Activated CD4-positive, alpha-beta T cell treated with anti-CD3 and anti-CD28 coated beads for 24 hours (primary cell): ENCODE results near the gene HLCS.

Source experiments
- DNase-seq, 2 donors: peaks; one replicate each; pipeline ENCODE4 v3.0.0-alpha.2; 2020; ENCODE audit warnings: low read depth in 2 of 2

HLCS gene

DNA sequence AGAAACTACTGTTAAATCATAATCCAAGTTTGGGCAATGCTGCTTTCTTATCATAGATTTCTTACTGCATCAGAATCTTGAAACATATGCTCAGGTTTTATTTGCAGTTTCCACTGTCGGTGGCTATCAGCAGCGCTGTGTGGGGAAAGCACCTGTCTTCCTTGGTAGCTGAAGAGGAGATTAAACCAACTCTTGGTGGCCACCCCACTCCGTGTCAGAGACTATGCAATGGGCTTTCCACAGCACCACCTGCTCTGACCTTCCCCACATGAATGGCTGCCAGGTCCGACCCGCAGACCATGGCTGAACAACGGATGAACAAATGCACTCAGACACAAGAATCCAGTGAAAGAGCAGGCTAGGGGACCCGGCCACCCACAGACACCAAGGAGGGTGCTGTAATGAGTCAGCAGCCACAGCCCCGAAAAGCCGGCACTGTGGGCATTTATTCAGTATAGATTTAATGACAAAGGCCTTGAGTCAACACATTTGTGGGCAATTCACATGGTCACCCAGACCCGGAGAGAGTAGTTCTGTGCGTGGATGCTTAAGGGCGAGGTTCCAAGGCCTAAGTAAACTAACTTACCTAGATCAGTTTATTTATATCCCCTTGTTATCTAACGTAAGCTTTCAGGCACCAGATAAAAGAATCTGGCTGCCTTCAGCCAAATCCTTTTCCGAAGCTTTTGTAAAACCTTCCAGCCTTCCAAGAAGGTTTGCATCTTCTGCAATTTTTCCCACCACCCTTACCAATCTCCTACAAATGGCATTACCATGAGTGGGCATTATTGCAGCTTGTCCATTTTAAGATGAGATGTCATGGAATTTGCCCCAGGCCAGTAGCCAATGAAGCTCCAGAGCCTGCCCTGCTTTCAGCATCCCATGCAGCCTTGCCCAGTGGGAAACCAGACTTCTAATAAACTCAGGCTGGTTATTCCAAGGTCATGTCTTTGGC, 82.7 kb downstream of the HLCS start:
- no peak for DNase-seq

DNA sequence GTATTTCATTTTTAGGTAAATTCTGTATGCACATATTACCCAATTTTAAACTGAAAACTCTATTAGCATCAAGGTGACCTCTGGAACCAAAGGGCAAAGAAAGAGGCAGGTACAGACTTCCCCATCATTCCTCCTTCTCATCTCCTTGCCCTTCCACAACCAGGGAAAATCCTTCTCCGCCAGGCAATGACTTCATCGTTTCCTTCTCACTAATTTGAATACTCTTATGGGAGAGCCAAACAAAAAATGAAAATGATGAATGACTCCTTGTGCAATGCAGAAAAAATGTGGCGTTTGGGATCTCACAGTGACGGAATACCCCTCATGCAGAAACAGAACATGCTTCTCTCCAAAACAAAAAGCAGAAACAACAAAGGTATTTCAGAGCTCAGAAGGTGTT, 83.7 kb downstream of the HLCS start:
- DNase-seq = no peak

DNA sequence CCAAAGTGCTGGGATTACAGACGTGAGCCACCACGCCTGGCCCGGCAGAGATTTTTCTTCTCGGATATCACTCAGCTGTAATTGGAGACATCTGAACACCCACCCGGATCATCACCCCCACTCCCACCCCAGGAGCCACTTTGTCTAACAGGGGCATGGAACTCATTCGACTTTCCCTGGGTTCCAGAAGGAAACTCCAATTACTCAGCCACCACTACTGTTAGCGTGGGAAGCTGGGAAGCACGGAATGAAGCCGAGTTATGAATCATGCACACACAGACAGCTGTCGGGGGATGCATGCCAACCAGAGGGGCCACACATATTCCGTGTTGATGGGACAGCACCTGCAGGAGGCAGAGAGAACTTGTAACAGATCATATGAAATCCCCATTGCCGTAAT, 85.2 kb downstream of the HLCS start:
- DNase-seq = no peak

DNA sequence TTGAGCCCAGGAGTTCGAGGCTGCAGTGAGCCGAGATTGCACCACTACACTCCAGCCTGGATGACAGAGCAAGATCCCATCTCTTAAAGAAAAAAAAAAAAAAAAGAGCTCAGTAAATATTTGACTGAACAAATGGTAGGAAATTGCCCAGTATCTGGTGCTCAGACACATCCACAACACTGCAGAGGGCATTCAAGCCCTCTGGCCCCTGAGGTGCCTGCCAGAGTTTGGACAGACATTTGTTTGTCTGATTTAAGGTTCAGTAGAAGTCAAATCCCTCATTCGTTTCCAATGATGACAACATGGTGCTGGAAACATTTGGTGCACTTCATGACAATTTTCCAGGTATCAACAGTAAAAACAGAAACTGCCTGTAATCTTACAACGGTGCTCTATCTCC, 86.6 kb downstream of the HLCS start:
- DNase-seq = no peak

DNA sequence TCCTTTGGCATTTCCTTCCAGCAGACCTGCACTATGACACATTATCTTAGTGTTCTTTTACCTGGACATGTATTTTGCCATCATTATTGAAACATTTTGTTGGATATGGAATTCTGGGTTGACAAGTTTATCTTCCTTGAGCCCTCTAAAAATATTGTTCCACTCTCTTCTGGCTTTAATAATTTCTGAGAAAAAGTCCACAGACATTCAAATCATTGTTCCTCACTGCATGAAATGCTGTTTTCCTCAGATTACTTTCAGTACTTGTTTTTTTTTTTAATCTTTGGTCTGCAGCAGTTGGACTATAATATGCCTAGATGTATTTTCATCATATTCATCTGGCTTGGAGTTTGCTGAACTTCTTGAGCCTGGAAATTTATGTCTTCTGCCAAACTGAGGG, 88.7 kb downstream of the HLCS start:
- DNase-seq = no peak

DNA sequence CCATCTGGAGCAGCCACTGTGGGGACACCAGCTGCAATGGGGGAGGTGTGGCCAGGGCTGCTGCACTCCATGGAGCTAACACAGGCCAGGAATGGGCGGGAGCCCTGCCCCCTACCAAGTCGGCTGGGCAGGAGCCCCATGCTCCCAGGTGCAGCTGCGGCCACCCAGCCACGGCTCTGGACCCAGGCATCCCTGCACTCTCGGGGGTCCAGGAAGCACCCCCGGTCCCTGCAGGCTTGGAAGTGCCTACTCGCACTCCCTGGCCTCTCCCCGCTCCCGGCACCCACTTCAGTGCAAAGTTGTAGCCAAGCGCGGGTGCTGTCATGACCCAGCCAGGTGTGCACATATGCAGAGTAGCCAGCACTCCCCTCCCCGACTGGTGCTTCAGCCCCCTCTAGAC, 91.8 kb downstream of the HLCS start:
- DNase-seq = no peak

DNA sequence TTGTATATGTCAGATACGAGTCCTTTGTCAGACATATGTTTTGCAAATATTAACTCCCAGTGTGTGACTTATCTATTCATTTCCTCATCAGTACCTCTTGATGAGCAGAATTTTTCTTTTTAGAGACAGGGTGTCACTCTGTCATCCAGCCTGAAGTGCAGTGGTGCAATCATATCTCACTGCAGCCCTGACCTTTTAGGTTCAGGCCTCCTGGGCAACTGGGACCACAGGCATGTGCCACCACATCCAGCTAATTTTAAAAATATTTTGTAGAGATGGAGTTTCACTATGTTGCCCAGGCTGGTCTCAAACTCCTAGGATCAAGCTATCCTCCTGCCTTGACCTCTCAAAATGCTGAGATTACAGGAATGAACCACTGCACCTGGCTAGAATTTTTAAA, 93.0 kb downstream of the HLCS start:
- no peak for DNase-seq

DNA sequence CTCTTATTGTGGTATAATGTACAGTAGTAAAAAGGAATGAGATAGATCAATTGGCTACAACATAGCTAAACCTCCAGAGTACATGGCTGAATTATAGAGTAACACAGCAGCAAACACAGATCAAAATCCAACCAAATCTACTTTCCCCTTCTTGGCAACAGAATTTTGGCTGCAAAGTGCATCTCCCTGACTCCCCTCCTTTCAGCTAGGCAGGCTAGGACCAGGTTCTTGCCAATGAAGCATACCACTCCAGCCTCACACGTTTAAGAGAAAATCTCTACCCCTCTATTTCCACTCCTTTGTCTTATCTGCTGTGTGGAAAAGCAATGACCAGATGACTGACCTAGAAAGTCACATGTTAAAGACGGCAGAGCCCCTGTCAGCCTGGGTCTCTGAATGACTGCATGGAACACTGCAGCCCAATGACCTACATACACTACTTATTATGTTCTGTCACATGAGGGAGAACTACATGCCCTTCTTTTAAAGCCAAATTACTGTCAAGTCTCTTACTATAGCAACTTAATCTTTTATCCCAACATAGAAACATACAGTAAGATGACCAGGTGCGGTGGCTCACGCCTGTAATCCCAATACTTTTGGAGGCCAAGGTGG, 99.1 kb downstream of the HLCS start:
- DNase-seq = no peak

DNA sequence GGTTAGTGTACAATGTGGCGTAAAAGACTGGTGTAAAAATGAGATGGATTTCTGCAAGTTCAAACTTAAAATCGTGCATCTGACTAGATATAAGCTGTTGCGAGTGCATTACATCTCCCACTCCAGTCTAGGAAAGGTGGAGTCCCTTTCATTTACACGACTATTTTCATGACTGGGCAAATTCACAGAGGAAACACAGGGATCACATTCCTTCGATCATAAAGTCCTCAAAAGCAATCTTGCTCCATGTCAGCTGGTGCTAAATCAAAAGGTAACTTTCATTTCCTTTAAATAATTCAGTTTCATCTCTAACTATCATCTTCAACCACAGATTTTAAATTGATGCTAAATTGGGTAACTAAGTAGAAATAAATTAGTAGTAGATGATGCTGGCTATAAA, 100.0 kb downstream of the HLCS start:
- DNase-seq = no peak

DNA sequence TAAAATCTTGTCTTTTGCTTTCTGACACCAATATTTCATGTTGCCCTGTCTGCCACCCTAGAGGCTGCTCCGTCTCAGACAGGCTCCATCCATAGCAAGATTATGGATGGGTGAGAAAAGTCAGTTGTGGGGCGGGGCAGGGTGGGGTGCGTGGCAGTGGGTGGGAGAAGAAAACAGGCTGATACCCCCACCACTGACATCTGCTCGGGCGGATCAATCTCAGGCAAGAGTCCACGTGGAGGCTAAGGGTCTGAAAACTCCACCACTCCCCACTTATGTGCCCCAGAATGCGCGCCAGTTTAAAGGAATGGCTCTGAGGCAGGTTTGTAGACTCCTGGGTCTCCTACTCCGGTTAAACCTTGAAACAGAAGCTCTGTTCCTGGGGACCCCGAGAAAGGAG, 101.5 kb downstream of the HLCS start:
- no peak for DNase-seq

DNA sequence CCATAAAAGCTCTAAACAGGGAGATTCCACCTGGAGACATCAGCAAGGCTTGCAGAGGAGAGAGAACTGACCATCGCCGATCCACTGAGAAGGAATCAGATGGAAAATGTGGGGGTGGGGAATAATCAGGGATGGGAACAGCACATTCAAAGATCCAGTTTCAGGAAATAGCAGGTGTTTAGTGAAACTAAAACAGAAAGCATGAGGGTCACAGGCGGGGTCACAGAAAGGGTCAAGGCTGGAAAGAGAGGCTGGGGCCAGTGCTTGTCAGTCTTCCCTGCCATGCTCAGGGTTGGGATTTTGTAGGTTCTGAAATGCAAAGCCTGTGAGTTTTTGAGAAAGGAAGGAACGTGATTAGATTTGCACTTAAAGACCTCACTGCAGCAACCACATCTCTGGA, 103.2 kb downstream of the HLCS start:
- no peak for DNase-seq

DNA sequence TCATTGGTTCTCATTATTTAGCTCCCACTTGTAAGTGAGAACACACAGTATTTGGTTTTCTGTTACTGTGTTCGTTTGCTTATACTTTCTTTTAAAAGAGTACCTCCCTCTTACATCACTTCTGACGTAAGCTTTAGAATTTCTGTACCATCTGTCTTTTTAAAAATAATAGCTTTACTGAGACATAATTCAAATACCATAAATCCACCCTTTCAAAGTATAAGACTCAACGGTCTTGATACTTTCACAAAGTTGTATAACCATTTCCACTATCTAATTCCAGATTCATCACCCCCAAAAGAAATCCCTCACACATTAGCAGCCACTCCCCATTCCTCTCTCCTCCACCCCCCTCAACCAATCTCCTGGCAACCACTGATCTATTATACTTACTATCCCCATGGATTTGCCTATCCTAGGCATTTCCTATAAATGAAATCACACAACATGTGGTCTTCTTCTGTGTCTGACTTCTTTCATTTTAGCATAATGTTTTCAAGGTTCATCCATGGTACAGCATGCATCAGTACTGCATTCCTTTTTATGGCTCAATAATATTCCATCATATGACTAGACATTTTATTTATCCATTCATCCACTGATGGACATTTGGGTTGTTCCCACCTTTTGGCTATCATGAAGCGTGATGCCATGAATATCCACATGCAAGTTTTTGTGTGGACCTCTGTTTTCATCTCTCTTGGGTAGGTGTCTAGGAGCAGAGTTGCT, 104.7 kb downstream of the HLCS start:
- no peak for DNase-seq

DNA sequence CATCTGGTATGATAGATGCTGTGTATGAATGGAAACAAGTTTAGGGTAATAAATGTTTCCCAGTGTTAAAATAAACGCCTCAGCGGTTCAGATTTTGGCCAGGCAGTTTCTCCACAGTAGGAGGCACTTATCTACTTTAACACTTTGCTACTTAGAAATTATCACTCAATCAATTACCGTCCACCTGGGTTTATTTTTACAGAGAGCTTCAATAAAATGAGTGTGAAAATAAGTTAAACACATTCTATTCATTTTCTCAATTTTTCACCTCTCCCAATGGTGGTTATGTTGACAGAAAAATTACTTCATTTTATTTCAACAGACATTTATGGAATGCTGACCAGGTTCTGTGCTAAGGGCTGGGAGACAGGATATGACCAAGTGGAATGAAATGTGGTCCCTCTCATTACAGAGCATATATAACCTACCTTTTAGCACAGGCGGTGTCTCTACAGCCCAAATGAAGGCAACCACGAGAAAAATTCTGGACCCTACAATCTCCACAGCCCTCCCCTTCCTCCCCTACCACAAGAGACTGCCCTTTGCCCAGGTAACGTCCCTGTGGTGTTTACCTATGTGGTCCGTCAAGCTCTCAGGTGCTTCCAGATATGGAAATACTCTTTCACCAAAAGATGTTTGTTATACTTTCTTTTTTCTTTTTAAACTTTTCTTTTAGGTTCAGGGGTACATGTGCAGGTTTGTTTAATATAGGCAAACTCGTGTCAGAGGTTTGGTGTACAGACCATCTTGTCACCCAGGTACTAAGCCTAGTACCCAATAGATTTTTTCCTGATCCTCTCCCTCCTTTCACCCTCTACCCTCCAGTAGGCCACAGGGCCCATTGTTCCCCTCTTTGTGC, 105.5 kb downstream of the HLCS start:
- no peak for DNase-seq

DNA sequence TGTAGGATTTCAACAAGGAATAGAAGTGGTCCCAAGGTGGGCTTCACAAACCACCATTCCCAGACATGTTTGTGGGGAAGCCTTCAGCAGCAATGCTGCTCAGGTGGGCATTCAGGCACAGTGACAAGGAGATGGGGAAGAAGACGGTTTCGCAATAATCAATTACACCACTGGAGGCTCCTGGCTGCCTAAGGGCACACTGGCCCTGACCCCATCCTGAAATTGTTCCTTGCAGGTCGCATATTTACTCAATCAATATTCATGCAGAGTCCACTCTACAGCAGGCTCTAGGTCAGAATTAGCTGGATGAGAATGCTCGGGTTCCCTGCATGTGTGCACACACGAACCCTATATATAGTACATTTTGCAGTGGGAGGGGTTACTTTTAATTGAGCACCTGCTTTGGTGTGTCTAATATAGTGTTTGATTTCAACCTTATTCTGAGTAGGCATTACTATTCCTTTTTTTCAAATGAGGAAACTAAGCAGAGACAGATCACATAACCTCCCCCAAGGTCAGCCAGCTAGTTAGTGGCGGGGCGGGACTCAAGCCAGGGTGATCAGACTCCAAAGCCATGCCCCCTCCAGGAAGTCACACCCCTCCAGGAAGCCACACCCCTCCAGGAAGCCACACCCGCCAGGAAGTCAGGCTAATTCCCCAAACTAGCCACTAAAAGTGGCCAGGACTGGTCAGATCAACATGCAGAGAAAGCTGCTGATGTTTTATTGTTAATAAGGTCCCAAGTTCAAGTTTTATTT, 106.5 kb downstream of the HLCS start:
- DNase-seq = peak in 1 of 2 donors; percentile 18

DNA sequence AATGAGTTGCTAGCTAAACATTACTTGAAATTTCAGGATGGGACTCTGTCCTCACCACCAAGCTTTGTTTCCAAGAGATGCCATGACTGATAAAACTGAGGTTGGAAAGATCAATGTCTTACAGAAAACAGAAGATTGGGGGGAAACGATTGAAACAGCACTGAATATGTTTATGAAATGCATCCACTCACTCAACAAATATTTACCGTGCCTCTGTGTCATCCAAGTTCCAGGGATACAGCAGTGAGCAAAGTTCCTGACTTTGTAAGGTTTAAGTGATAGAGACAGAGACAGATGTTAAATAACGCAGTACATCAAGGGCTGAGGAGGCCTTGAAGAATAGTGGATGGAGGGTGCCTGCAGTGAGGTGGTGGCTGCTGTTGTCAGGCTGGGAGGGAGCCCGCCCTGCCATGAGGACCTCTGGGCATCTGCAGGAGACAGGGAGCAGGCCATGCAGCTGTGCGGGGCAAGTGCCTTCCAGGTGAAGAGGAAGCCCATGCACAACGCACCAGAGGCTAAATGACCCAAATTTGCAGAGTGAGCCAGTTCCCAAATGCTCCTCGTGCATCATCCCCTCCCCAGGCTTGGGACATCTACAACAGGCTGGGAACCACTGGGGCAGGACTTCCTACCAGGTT, 108.0 kb downstream of the HLCS start:
- DNase-seq = no peak

DNA sequence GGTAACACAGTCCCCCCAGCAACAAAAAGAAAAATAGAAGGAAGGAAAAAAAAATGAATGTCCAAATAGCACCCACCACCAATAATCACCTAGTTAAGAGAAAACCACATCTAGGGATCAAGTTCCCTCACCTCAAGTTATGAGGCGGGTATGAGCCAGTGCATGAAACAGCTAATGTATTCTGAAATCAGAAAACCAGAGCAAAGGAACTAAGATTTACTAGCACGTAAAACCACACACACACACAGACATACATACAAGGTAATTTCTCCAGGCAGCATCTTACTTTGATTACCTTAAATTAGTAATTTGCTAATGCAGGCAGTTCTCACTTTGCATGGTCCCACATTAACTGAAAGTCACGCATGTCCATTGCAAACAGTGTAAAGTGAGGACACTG, 109.8 kb downstream of the HLCS start:
- DNase-seq = no peak

DNA sequence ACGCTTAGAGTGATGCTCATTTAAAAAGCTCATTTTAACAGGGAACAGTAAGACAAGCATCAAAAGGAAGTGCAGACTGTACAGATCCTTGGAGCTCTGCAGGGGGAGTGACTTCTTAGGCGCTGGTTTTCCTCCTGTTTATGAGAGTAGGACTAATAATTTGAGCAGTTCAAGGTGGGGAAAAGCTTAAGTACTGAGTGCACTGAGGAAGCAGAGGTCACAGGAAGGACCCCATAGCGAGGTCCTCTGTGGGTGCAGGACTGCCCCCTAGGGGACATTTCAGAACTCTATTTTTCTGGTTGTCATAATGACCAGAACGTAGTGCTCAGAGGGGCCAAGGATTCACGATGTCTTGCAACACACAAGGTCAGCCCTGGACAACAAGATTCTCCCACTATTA, 112.1 kb downstream of the HLCS start:
- DNase-seq = no peak

DNA sequence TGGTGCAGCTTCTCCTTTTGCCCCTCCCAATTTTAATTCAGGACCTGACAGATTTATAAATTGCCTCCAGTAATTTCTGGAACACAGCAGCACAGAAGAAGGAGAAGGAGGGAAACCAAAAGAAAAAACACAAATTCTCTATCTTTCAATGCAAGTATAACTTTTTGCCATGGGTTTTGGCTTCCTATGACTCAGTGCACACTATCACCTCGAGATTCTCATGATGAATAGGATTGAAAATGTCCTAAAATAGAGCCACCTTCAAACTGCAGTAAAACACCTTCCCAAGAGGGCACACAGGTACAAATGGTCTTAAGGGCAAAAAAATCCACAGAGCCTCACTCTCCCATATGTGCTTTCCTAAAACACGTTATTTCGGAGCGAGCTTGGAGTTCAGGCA, 113.6 kb downstream of the HLCS start:
- no peak for DNase-seq

DNA sequence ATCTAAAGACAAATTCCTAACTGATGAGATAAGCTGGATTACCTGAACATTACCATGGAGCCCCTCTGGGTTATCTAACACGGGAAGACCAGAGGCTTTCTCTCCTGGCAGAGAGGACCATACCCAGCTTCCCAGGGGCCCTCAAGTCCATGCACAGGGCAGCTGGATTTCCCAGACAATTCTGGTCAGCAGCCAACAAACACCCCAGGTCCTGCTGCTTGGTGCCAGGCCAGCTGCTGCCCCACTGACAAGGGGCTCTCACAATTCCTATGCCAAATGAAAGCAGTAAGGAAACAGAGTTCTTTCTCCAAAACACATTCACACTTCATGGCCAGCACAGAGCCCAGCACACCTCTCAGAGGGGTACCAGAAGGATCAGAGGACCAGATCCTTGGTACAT, 114.2 kb downstream of the HLCS start:
- no peak for DNase-seq

DNA sequence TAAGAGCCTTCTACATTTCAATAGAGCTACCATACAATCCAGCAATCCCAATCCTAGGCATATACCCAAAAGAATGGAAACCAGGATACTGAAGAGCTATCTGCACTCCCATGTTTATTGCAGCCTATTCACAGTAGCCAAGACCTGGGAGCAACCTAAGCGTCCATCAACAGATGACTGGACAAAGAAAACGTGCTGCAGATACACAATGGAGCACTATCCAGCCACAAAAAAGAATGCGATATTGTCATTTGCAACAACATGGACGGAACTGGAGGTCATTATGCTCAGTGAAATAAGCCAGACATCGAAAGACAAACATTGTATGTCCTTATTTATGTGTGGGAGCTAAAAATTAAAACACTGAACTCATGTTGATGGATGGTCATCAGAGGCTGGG, 115.3 kb downstream of the HLCS start:
- no peak for DNase-seq

DNA sequence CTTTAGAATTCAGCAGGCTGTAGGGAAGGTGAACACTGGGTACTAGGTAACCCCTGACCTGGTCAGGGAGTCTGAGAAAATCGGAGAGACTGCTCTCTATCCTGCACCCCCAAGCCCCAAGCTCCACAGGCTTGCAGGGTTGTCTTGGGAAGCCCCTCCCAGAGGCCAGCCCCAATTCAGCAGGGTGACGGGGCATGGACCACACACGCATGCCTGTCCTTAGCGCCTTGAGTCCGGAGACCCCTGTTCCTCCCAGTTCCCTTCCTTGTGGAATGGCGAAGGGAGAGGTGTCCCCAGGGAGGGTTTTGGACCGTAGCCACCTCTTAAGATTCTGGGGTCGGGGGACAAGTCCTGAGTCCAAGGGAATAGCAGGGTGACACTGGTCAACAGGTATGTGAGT, 116.1 kb downstream of the HLCS start:
- no peak for DNase-seq
